Raji (cell line): ENCODE data around the gene MAGI1.

Experiments used
- POLR2A ChIP-seq: IDR thresholded peaks from 2 replicates; pipeline ENCODE4 v1.6.1; 2011; ENCODE audit warnings: low read depth, low read length, control low read depth; ENCODE audit not compliant: insufficient read depth

Gene MAGI1

GRCh38 chr3:66038726-66039589 lies at the start of gene MAGI1:
TSS of gene MAGI1 (minus strand) at chr3:66038918. CDS start at chr3:66038308, 610 bp downstream.
- TF ChIP-seq POLR2A: no peak

DNA sequence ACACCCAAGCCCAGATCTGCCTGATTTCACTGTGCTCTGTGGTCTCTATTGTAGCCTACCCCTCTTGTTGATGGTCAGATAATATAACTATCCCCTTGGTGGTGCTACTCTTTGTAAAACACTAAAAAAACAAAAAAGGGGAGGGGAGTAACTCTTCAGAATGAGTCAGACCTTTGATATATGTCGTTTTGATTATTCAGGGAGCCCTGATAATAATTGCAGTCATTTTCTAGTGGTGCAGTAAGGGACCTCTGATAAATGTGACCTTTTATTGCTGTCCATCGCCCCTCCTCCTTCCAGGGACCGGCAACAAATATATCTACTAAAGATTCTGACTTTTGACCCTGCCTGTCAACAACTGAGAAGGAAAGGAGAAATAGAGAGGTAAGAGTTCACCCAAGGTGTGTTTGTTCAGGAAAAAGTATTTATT lies 45.1 kb upstream of the MAGI1 start:
- TF ChIP-seq POLR2A: no peak

GRCh38 chr3:66083096-66083678 lies 44.5 kb upstream of the MAGI1 start:
- TF ChIP-seq POLR2A: no peak

- TF ChIP-seq POLR2A: no peak
These were observed 44.0 kb upstream of the MAGI1 start for GRCh38 chr3:66082679-66083078.

GRCh38 chr3:66080167-66080566 lies 41.4 kb upstream of the MAGI1 start:
- no peak for TF ChIP-seq POLR2A

- no peak for TF ChIP-seq POLR2A
These were observed 39.3 kb upstream of the MAGI1 start for GRCh38 chr3:66077973-66078372.

GRCh38 chr3:66076861-66077470 lies 38.2 kb upstream of the MAGI1 start:
- no peak for TF ChIP-seq POLR2A

- no peak for TF ChIP-seq POLR2A
These were observed 36.6 kb upstream of the MAGI1 start for GRCh38 chr3:66075281-66075680.

- no peak for TF ChIP-seq POLR2A
These were observed 34.9 kb upstream of the MAGI1 start for GRCh38 chr3:66073464-66074141.

DNA sequence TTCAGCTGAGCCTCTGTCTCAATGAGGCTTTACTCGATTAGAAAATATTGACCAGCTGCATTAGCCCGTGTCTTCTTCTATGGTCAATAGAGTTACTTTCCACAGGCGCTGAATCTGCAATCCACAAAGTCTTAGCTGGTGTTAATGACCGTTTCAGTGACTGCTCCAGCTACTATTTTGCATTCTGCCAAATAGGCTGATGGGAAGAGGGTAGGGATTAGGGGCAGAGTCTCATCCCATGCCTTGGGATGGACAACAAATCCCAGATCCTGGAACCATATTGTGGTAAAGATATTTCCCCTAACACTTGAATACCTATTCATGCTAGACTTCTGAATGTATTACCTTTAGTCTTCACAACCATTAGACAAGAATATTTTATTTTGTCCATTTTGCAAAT lies 29.5 kb upstream of the MAGI1 start:
- no peak for TF ChIP-seq POLR2A

DNA sequence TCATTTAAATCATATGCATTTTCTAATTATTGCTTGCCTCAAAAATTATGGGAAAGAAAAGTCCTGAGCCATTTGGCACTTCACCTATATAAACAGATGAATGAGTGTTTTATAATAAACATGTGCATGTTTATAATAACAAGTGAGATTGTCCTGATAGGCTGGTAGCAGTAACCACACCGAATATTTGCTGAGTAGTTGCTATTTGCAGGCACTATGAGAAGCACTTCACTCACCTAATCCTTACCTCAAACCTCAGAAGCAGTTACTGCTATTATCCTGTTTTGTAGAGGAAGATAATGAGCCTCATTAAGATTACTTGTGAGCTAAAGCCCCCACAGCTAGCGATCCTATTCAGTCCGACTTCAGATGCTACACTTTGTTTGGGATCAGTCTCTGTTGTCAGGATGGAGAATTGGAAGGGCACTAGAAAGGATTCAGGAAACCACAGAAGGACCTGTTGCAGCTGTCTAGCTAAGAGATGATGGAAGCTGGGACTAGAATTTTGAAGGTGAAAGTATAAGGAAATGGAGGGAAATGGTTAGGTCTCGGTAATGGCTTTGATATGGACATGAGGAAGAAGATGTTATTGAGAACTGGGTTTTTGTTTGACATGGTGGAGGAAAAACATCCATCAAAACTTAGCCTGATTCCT lies 28.4 kb upstream of the MAGI1 start:
- no peak for TF ChIP-seq POLR2A

DNA sequence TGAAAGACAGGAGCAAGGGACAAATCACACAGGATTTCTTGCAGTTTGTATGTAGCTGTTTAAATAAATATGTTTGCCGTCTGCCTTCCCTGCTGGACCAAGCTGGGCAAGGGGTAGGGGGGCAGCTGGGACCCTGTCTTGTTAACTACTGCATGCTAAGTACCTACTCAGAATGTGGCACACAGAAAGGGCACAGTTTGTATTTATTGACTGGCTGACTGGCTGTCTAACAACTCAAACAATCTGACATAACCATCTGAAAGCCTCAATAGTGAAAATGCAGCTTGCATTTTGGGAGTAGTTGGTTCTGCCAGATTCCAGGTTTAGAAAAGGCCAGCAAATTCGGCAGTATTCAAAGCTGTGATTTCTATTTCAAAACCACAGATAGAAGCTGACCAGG lies 16.6 kb upstream of the MAGI1 start:
- no peak for TF ChIP-seq POLR2A

DNA sequence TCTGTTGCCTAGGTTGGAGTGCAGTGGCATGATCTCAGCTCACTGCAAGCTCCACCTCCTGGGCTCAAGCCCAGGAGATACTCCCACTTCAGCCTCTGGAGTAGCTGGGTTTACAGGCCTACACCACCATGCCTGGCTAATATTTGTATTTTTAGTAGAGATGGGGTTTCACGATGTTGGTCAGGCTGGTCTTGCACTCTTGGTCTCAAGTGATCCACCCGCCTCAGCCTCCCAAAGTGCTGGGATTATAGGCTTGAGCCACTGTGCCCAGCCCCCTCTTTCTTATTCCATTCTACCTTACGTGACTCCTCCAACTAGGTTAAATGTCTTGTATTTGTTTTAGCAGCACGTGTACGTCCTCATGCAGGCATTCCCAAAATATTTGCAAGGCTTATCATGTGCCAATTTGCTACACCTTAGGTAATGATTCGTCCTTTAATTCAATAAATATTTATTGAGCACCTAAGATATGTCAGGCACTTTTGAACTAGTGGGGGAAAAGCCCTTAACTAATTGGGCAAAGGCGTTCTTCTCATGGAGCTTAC lies 14.9 kb upstream of the MAGI1 start:
- TF ChIP-seq POLR2A: no peak

GRCh38 chr3:66052721-66053549 lies 14.2 kb upstream of the MAGI1 start:
- no peak for TF ChIP-seq POLR2A
